Measurements from ENCODE around the gene NMS.

The NMS gene

DNA sequence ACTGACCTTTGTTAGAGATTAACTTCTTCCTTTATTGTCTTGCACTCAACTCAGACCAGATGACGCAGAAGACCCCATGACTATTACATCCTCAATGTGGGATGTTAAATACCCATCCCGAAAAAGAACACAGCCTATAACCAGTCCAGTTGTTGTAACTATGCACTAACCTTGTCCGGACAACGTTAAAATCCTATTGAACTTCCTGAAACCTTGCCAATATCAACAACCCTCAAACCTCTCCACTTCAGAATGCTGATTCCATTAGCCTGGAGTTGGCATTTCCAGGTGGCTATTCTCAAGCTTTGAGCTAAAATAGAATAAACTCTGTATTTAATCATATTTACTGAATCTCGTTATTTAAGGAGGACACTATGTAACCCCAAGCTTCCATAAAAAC is 13.6 kb downstream of the NMS start:
- Histone ChIP-seq H3K9me3 (ENCODE audit: control insufficient read depth, low read length) (peaks cover 2% of the 10 kb centered on the region), H3K36me3 (ENCODE audit: control insufficient read depth in 1 of 2, insufficient read depth in 2 of 2, low read depth in 1 of 2, low read length in 2 of 2) (no peaks in the 10 kb centered on the region), H2BK12ac (ENCODE audit: low read length in 2 of 2) (no peak overlapping the region), H2AFZ (ENCODE audit: low read depth, low read length) (no peak overlapping the region), H3K27ac (ENCODE audit: low read length, poor library complexity, severe bottlenecking) (no peak overlapping the region), H3K4me2 (ENCODE audit: low read length, poor library complexity, severe bottlenecking) (no peak overlapping the region), H3K4me3 (ENCODE audit: insufficient read depth in 1 of 2, low read depth in 1 of 2, low read length in 2 of 2) (no peak overlapping the region), H4K91ac (ENCODE audit: low read length) (no peak overlapping the region), H3K79me1 (replicated peaks; ENCODE audit: low read length, poor library complexity, severe bottlenecking) (no peaks in the 10 kb centered on the region), H2AK5ac (ENCODE audit: low read length, severe bottlenecking) (no peak overlapping the region), H2BK120ac (ENCODE audit: low read depth, low read length) (no peak overlapping the region), H3K18ac (ENCODE audit: low read depth in 1 of 2, low read length in 2 of 2) (no peak overlapping the region), H3K14ac (ENCODE audit: low read length in 2 of 2) (no peak overlapping the region), H3K4me1 (ENCODE audit: control insufficient read depth, insufficient read depth, low read depth, low read length) (no peaks in the 10 kb centered on the region), H3K9ac (ENCODE audit: low read length) (no peak overlapping the region), H2BK15ac (ENCODE audit: low read depth, poor library complexity, severe bottlenecking) (no peak overlapping the region), H2BK5ac (ENCODE audit: low read depth, low read length, poor library complexity, severe bottlenecking) (no peak overlapping the region), H3K27me3 (ENCODE audit: control insufficient read depth in 1 of 2, insufficient read depth in 1 of 2, low read length in 2 of 2) (peaks cover 3 to 12% of the 10 kb centered on the region in 2 experiments), H4K8ac (ENCODE audit: low read length) (no peak overlapping the region), H3K4ac (ENCODE audit: low read depth in 1 of 2, low read length in 2 of 2) (no peak overlapping the region), H3K23ac (ENCODE audit: low read length in 2 of 2) (no peak overlapping the region)
- 88% methylated on average over 4 of the region's 5 CpGs for WGBS
- no peak for DNase-seq

DNA sequence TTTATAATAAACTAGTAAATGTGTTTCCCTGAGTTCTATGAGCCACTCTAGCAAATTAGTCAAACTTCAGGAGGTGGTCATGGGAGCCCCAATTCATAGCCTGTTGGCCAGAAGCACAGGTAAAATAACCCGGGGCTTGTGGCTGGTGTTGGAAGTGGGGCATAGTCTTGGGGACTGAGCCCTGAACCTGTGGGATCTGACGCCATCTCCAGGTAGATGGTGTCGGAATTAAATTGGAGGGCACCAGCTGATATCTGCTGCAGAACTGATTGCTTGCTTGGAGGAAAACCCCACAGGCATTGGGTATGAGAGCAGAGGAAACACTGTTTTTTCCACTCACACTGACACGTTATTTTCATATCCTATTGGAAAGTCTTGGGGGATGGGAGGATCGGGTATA is 14.1 kb downstream of the NMS start:
- Histone ChIP-seq H2BK12ac (ENCODE audit: low read length in 2 of 2) (no peak overlapping the region), H3K14ac (ENCODE audit: low read length in 2 of 2) (no peak overlapping the region), H3K4me1 (ENCODE audit: control insufficient read depth, insufficient read depth, low read depth, low read length) (no peaks in the 10 kb centered on the region), H4K91ac (ENCODE audit: low read length) (no peak overlapping the region), H3K27me3 (ENCODE audit: control insufficient read depth in 1 of 2, insufficient read depth in 1 of 2, low read length in 2 of 2) (peaks cover 7 to 9% of the 10 kb centered on the region in 2 experiments), H3K4me2 (ENCODE audit: low read length, poor library complexity, severe bottlenecking) (no peak overlapping the region), H3K27ac (ENCODE audit: low read length, poor library complexity, severe bottlenecking) (no peak overlapping the region), H4K8ac (ENCODE audit: low read length) (no peak overlapping the region), H3K4me3 (ENCODE audit: insufficient read depth in 1 of 2, low read depth in 1 of 2, low read length in 2 of 2) (no peak overlapping the region), H2BK5ac (ENCODE audit: low read depth, low read length, poor library complexity, severe bottlenecking) (no peak overlapping the region), H3K79me1 (replicated peaks; ENCODE audit: low read length, poor library complexity, severe bottlenecking) (no peaks in the 10 kb centered on the region), H3K4ac (ENCODE audit: low read depth in 1 of 2, low read length in 2 of 2) (no peak overlapping the region), H3K9me3 (ENCODE audit: control insufficient read depth, low read length) (peaks cover 2% of the 10 kb centered on the region), H2AK5ac (ENCODE audit: low read length, severe bottlenecking) (no peak overlapping the region), H3K9ac (ENCODE audit: low read length) (no peak overlapping the region), H2BK15ac (ENCODE audit: low read depth, poor library complexity, severe bottlenecking) (no peak overlapping the region), H2AFZ (ENCODE audit: low read depth, low read length) (no peak overlapping the region), H3K36me3 (ENCODE audit: control insufficient read depth in 1 of 2, insufficient read depth in 2 of 2, low read depth in 1 of 2, low read length in 2 of 2) (no peaks in the 10 kb centered on the region), H3K23ac (ENCODE audit: low read length in 2 of 2) (no peak overlapping the region), H2BK120ac (ENCODE audit: low read depth, low read length) (no peak overlapping the region), H3K18ac (ENCODE audit: low read depth in 1 of 2, low read length in 2 of 2) (no peak overlapping the region)
- WGBS, result 77% methylated on average over 3 of the region's 5 CpGs
- DNase-seq, result no peak

DNA sequence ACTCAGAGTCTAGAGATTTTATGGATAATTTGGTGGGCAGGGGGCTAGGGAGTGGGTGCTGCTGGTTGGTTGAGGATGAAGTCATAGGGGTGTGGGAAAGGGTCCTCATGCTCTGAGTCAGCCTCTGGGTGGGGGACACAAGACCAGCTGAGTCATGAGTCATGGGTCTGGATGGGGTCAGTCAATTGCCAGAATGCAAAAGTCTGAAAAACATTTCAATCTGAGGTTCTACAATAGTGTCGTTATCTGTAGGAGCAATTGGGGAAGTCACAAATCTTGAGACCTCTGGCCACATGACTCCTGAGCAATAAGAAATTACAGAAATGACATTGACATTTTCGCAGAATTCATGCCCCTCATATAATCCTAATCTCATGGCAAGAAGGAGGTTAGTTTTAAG is 15.1 kb downstream of the NMS start:
- no peak overlapping the region for H3K4me2 ChIP-seq (ENCODE audit: low read length, poor library complexity, severe bottlenecking)
- peaks cover 2% of the 10 kb centered on the region for H3K9me3 ChIP-seq (ENCODE audit: control insufficient read depth, low read length)
- no peak overlapping the region for H3K18ac ChIP-seq (ENCODE audit: low read depth in 1 of 2, low read length in 2 of 2)
- no peak overlapping the region for H3K4me3 ChIP-seq (ENCODE audit: insufficient read depth in 1 of 2, low read depth in 1 of 2, low read length in 2 of 2)
- no peak overlapping the region for H2BK5ac ChIP-seq (ENCODE audit: low read depth, low read length, poor library complexity, severe bottlenecking)
- no peak overlapping the region for H2BK12ac ChIP-seq (ENCODE audit: low read length in 2 of 2)
- no peak for DNase-seq
- no peak overlapping the region for H2AFZ ChIP-seq (ENCODE audit: low read depth, low read length)
- H4K91ac ChIP-seq (ENCODE audit: low read length), result no peak overlapping the region
- H2AK5ac ChIP-seq (ENCODE audit: low read length, severe bottlenecking), result no peak overlapping the region
- H3K27ac ChIP-seq (ENCODE audit: low read length, poor library complexity, severe bottlenecking), result no peak overlapping the region
- no peak overlapping the region for H2BK120ac ChIP-seq (ENCODE audit: low read depth, low read length)
- WGBS, result 100% methylated on average over 1 of the region's 2 CpGs
- no peak overlapping the region for H3K23ac ChIP-seq (ENCODE audit: low read length in 2 of 2)
- H3K4ac ChIP-seq (ENCODE audit: low read depth in 1 of 2, low read length in 2 of 2), result no peak overlapping the region
- H3K79me1 ChIP-seq (replicated peaks; ENCODE audit: low read length, poor library complexity, severe bottlenecking), result no peaks in the 10 kb centered on the region
- no peak overlapping the region for H3K14ac ChIP-seq (ENCODE audit: low read length in 2 of 2)
- H2BK15ac ChIP-seq (ENCODE audit: low read depth, poor library complexity, severe bottlenecking), result no peak overlapping the region
- no peak overlapping the region for H4K8ac ChIP-seq (ENCODE audit: low read length)
- no peaks in the 10 kb centered on the region for H3K4me1 ChIP-seq (ENCODE audit: control insufficient read depth, insufficient read depth, low read depth, low read length)
- H3K36me3 ChIP-seq (ENCODE audit: control insufficient read depth in 1 of 2, insufficient read depth in 2 of 2, low read depth in 1 of 2, low read length in 2 of 2), result no peaks in the 10 kb centered on the region
- peaks cover 9 to 10% of the 10 kb centered on the region in 2 experiments for H3K27me3 ChIP-seq (ENCODE audit: control insufficient read depth in 1 of 2, insufficient read depth in 1 of 2, low read length in 2 of 2)
- no peak overlapping the region for H3K9ac ChIP-seq (ENCODE audit: low read length)

DNA sequence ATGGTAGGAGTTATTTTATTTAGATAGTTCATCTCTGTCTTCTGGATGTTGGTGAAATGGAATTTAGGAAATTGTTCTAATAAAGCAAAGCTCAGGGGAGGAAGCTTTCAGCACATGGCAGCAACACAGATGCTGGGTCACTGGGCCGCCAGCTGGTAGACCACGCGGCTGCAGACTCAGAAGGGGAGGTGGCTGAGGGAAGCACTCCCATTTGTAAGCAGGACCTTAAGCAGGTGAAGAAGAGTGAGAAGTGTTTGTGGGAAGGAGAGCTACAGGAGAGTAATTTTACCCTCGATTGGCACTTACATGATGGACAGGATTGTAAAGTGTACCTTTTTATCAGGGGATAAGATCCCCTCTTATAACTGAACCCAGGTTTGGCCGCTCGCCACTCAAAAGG is 24.4 kb downstream of the NMS start:
- H3K18ac ChIP-seq (ENCODE audit: low read depth in 1 of 2, low read length in 2 of 2), result no peak overlapping the region
- H3K27ac ChIP-seq (ENCODE audit: low read length, poor library complexity, severe bottlenecking), result no peak overlapping the region
- peaks cover 4 to 5% of the 10 kb centered on the region in 2 experiments for H3K27me3 ChIP-seq (ENCODE audit: control insufficient read depth in 1 of 2, insufficient read depth in 1 of 2, low read length in 2 of 2)
- no peaks in the 10 kb centered on the region for H3K36me3 ChIP-seq (ENCODE audit: control insufficient read depth in 1 of 2, insufficient read depth in 2 of 2, low read depth in 1 of 2, low read length in 2 of 2)
- H3K9me3 ChIP-seq (ENCODE audit: control insufficient read depth, low read length), result peaks cover 7% of the 10 kb centered on the region
- no peak overlapping the region for H2BK12ac ChIP-seq (ENCODE audit: low read length in 2 of 2)
- H3K23ac ChIP-seq (ENCODE audit: low read length in 2 of 2), result no peak overlapping the region
- no peak overlapping the region for H4K91ac ChIP-seq (ENCODE audit: low read length)
- H3K9ac ChIP-seq (ENCODE audit: low read length), result no peak overlapping the region
- WGBS, result 78% methylated on average over 6 of the region's 6 CpGs
- H2AK5ac ChIP-seq (ENCODE audit: low read length, severe bottlenecking), result no peak overlapping the region
- no peak overlapping the region for H3K4me2 ChIP-seq (ENCODE audit: low read length, poor library complexity, severe bottlenecking)
- DNase-seq, result no peak
- H2BK15ac ChIP-seq (ENCODE audit: low read depth, poor library complexity, severe bottlenecking), result no peak overlapping the region
- no peaks in the 10 kb centered on the region for H3K4me1 ChIP-seq (ENCODE audit: control insufficient read depth, insufficient read depth, low read depth, low read length)
- no peaks in the 10 kb centered on the region for H3K79me1 ChIP-seq (replicated peaks; ENCODE audit: low read length, poor library complexity, severe bottlenecking)
- no peak overlapping the region for H3K14ac ChIP-seq (ENCODE audit: low read length in 2 of 2)
- no peak overlapping the region for H2BK5ac ChIP-seq (ENCODE audit: low read depth, low read length, poor library complexity, severe bottlenecking)
- no peak overlapping the region for H2AFZ ChIP-seq (ENCODE audit: low read depth, low read length)
- H2BK120ac ChIP-seq (ENCODE audit: low read depth, low read length), result no peak overlapping the region
- H3K4ac ChIP-seq (ENCODE audit: low read depth in 1 of 2, low read length in 2 of 2), result no peak overlapping the region
- H4K8ac ChIP-seq (ENCODE audit: low read length), result no peak overlapping the region
- no peak overlapping the region for H3K4me3 ChIP-seq (ENCODE audit: insufficient read depth in 1 of 2, low read depth in 1 of 2, low read length in 2 of 2)

Data from mesenchymal stem cell (in vitro differentiated cells and primary cell).